HEK293T (cell line): ENCODE results near the gene REPIN1.

Experiments used
- CTCF ChIA-PET: fragments of 350-600 bp; formaldehyde crosslinking; extraction: SDS; loops from one replicate; lab custom pipeline; 2021; ENCODE audit warnings: antibody characterized with exemption, inconsistent platforms; lab: Yijun Ruan, JAX
- POLR2A ChIA-PET: fragments of 350-600 bp; formaldehyde crosslinking; extraction: SDS; loops from one replicate; lab custom pipeline; 2020; ENCODE audit warnings: antibody characterized with exemption, inconsistent platforms; lab: Yijun Ruan, JAX
- DNase-seq: peaks from one replicate; pipeline ENCODE4 v3.0.0; 2012; ENCODE audit warnings: mixed read lengths; ENCODE audit errors: extremely low spot score
- ARNT ChIP-seq: fragments of 450-650 bp; IDR thresholded peaks from 2 replicates; pipeline ENCODE4 v1.6.1; 2017; ENCODE audit warnings: mild to moderate bottlenecking
- BHLHE40 ChIP-seq: fragments of 450-650 bp; IDR thresholded peaks from 2 replicates; pipeline ENCODE4 v1.6.1; 2016; ENCODE audit warnings: mild to moderate bottlenecking, moderate library complexity, borderline replicate concordance
- CTBP1 ChIP-seq: fragments of 450-650 bp; IDR thresholded peaks from 2 replicates; pipeline ENCODE4 v1.6.1; 2016; ENCODE audit warnings: borderline replicate concordance
- ELF4 ChIP-seq: fragments of 450-650 bp; IDR thresholded peaks from 2 replicates; pipeline ENCODE4 v1.6.1; 2017; ENCODE audit warnings: antibody characterized with exemption
- FOXA1 ChIP-seq: fragments of 450-650 bp; IDR thresholded peaks from 2 replicates; pipeline ENCODE4 v1.6.1; 2016; ENCODE audit warnings: mild to moderate bottlenecking
- FOXK2 ChIP-seq: fragments of 450-650 bp; IDR thresholded peaks from 2 replicates; pipeline ENCODE4 v1.6.1; 2016; ENCODE audit warnings: mild to moderate bottlenecking
- FOXM1 ChIP-seq: fragments of 450-650 bp; IDR thresholded peaks from 2 replicates; pipeline ENCODE4 v1.6.1; 2017; ENCODE audit warnings: mild to moderate bottlenecking, borderline replicate concordance
- HDGF ChIP-seq: fragments of 450-650 bp; IDR thresholded peaks from 2 replicates; pipeline ENCODE4 v1.6.1; 2017; ENCODE audit warnings: antibody characterized with exemption, borderline replicate concordance
- L3MBTL2 ChIP-seq: fragments of 450-650 bp; conservative IDR thresholded peaks from 2 replicates; pipeline ENCODE4 v1.6.1; 2016; ENCODE audit warnings: mild to moderate bottlenecking
- LEF1 ChIP-seq: fragments of 450-650 bp; IDR thresholded peaks from 2 replicates; pipeline ENCODE4 v1.6.1; 2017; ENCODE audit warnings: mild to moderate bottlenecking, borderline replicate concordance
- NFRKB ChIP-seq: fragments of 450-650 bp; IDR thresholded peaks from 2 replicates; pipeline ENCODE4 v1.6.1; 2016; ENCODE audit warnings: mild to moderate bottlenecking, moderate library complexity
- PKNOX1 ChIP-seq: fragments of 450-650 bp; IDR thresholded peaks from 2 replicates; pipeline ENCODE4 v1.6.1; 2016
- SP1 ChIP-seq: fragments of 450-650 bp; IDR thresholded peaks from 2 replicates; pipeline ENCODE4 v1.6.1; 2017
- SUZ12 ChIP-seq: fragments of 450-650 bp; IDR thresholded peaks from 2 replicates; pipeline ENCODE4 v1.6.1; 2016; ENCODE audit warnings: mild to moderate bottlenecking
- TARDBP ChIP-seq: fragments of 450-650 bp; IDR thresholded peaks from 2 replicates; pipeline ENCODE4 v1.6.1; 2016
- ZNF384 ChIP-seq: fragments of 450-650 bp; IDR thresholded peaks from 2 replicates; pipeline ENCODE4 v1.6.1; 2016

REPIN1 gene

GRCh38 chr7:150388306-150388705 lies 19.7 kb downstream of the REPIN1 start:
- no peak for DNase-seq
- TF ChIP-seq ELF4, result no peak
- no peak for TF ChIP-seq FOXK2
- TF ChIP-seq SUZ12, result no peak
- TF ChIP-seq CTBP1, result no peak
- no peak for TF ChIP-seq LEF1
- TF ChIP-seq ZNF384, result no peak
- no peak for TF ChIP-seq TARDBP
- TF ChIP-seq FOXM1, result no peak
- TF ChIP-seq FOXA1, result no peak
- no peak for TF ChIP-seq NFRKB
- TF ChIP-seq ARNT, result no peak
- ChIA-PET POLR2A (interaction anchor here (1.4 to 2.1 kb wide), 3 partner anchors 10 to 18 kb away, joined by 3 to 7 read pairs (median 5); a partner anchor contains a TSS), CTCF (no interaction called here)

- POLR2A ChIA-PET, result interaction anchor here (1.3 to 2.1 kb wide), 4 partner anchors 9 to 17 kb away, joined by 3 to 7 read pairs (median 4); a partner anchor contains a TSS
- DNase-seq, result no peak
These were observed 20.3 kb downstream of the REPIN1 start for GRCh38 chr7:150388709-150389531.

GRCh38 chr7:150389532-150389816 lies 20.9 kb downstream of the REPIN1 start:
- TF ChIP-seq PKNOX1, result no peak
- no peak for TF ChIP-seq FOXK2
- no peak for TF ChIP-seq BHLHE40
- no peak for TF ChIP-seq ELF4
- no peak for TF ChIP-seq L3MBTL2
- no peak for TF ChIP-seq CTBP1
- TF ChIP-seq TARDBP, result no peak
- TF ChIP-seq LEF1, result no peak
- no peak for TF ChIP-seq SUZ12
- TF ChIP-seq FOXA1, result no peak
- TF ChIP-seq ARNT, result no peak
- TF ChIP-seq FOXM1, result no peak
- no peak for TF ChIP-seq NFRKB
- no peak for DNase-seq
- ChIA-PET POLR2A (interaction anchor here (1.3 to 2.1 kb wide), 4 partner anchors 10 to 17 kb away, joined by 3 to 7 read pairs (median 4); a partner anchor contains a TSS), CTCF (no interaction called here)

More at GRCh38 chr7:150388709-150389531, 20.3 kb downstream of the REPIN1 start:
- CTCF ChIA-PET, result no interaction called here
- TF ChIP-seq PKNOX1 (no peak), SUZ12 (no peak), CTBP1 (no peak), FOXM1 (no peak)

- no peak for DNase-seq
- TF ChIP-seq ZNF384 (no peak), LEF1 (no peak), SUZ12 (no peak)
- POLR2A ChIA-PET, result interaction anchor here (1.3 to 2.1 kb wide), 2 partner anchors 10 to 16 kb away, joined by 4 to 5 read pairs; a partner anchor contains a TSS
- CTCF ChIA-PET, result no interaction called here
These were observed 21.6 kb downstream of the REPIN1 start for GRCh38 chr7:150390205-150390604.

- ChIA-PET POLR2A (interaction anchor here (0.8 to 1.3 kb wide), 2 partner anchors 11 to 25 kb away, joined by 3 to 4 read pairs; partner anchors contain the start of gene REPIN1), CTCF (no interaction called here)
- no peak for DNase-seq
- TF ChIP-seq ARNT (no peak), HDGF (no peak), ZNF384 (no peak), FOXA1 (no peak), PKNOX1 (no peak), CTBP1 (no peak), TARDBP (no peak), FOXM1 (no peak), L3MBTL2 (no peak), BHLHE40 (no peak), LEF1 (no peak), FOXK2 (no peak), SP1 (no peak), SUZ12 (no peak), NFRKB (no peak), ELF4 (no peak)
These were observed 24.7 kb downstream of the REPIN1 start for GRCh38 chr7:150393325-150393724.

GRCh38 chr7:150396426-150396825 lies 27.8 kb downstream of the REPIN1 start:
- POLR2A ChIA-PET, result no interaction called here
- CTCF ChIA-PET, result no interaction called here
- TF ChIP-seq SUZ12 (no peak), CTBP1 (no peak), NFRKB (no peak), HDGF (no peak), ARNT (no peak)

GRCh38 chr7:150396851-150397260 lies 28.2 kb downstream of the REPIN1 start:
- TF ChIP-seq ARNT (no peak), TARDBP (no peak), LEF1 (no peak), NFRKB (no peak), CTBP1 (no peak), PKNOX1 (no peak), L3MBTL2 (no peak), FOXM1 (no peak), BHLHE40 (no peak), FOXK2 (no peak), FOXA1 (no peak), HDGF (no peak)
- ChIA-PET POLR2A (no interaction called here), CTCF (no interaction called here)
- DNase-seq, result no peak

More at GRCh38 chr7:150396426-150396825, 27.8 kb downstream of the REPIN1 start:
- DNase-seq, result no peak
